HCT116 (cell line): ENCODE results near the gene LINGO1.

Source experiments
- CTCF ChIP-seq, 3 experiments: fragments of 200-600 bp in 1 of 3; sonication (generic) in 1 of 3; IDR thresholded peaks in 2 of 3; conservative IDR thresholded peaks in 1 of 3; 2 replicates each; pipeline ENCODE4 v1.5.1; 2012 to 2017; ENCODE audit warnings: low read depth in 2 of 3, low read length in 2 of 3, antibody characterized with exemption in 1 of 3, borderline replicate concordance in 1 of 3, control low read depth in 1 of 3, mild to moderate bottlenecking in 1 of 3, mixed read lengths in 1 of 3, mixed run types in 1 of 3, moderate library complexity in 1 of 3; ENCODE audit not compliant: insufficient read depth in 1 of 3
- POLR2AphosphoS5 ChIP-seq: IDR thresholded peaks from 2 replicates; pipeline ENCODE4 v1.6.1; 2011; ENCODE audit warnings: mild to moderate bottlenecking, low read depth, low read length, moderate library complexity
- REST ChIP-seq: IDR thresholded peaks from 2 replicates; pipeline ENCODE4 v1.6.1; 2012; ENCODE audit warnings: low read depth

- no peak for TF ChIP-seq CTCF (IDR thresholded peaks at IDR 0.05 in 2 of 3, conservative IDR thresholded peaks at IDR 0.05 in 1 of 3; ENCODE audit: borderline replicate concordance in 1 of 3, insufficient read depth in 1 of 3, low read depth in 2 of 3, low read length in 2 of 3)
- TF ChIP-seq POLR2AphosphoS5, result no peak
- TF ChIP-seq REST, result no peak
Measured at GRCh38 chr15:77588126-77588525, 44.6 kb downstream of the LINGO1 start.
